Activated T-helper 1 cell treated with Interleukin-2 at 50 U/mL for 16 hours (primary cell): Measurements from ENCODE around the gene MTOR.
"Not testable (repeated sequence)": the region's sequence is repeated elsewhere in the genome, so short reads cannot be mapped to it uniquely, and the experiment has no call there.

Source experiments
- DNase-seq: peaks from one replicate; pipeline ENCODE4 v3.0.0-alpha.2; 2020; ENCODE audit warnings: low read depth

Gene MTOR

GRCh38 chr1:11262171-11263049 is at the start of gene MTOR:
MTOR (minus strand) TSS chr1:11262551; CDS start chr1:11259409, 3,142 bp downstream.
- peak; percentile 94 for DNase-seq

GRCh38 chr1:11309385-11309784 is 47.0 kb upstream of the MTOR start:
- DNase-seq = no peak

GRCh38 chr1:11308699-11309224 is 46.4 kb upstream of the MTOR start:
- no peak for DNase-seq

- no peak for DNase-seq
Measured at GRCh38 chr1:11307852-11308251, 45.5 kb upstream of the MTOR start.

GRCh38 chr1:11305516-11305915 is 43.2 kb upstream of the MTOR start:
- DNase-seq = not testable (repeated sequence)

GRCh38 chr1:11302366-11302765 is 40.0 kb upstream of the MTOR start:
- DNase-seq = no peak

- DNase-seq = no peak
Measured at GRCh38 chr1:11301601-11302000, 39.2 kb upstream of the MTOR start.

GRCh38 chr1:11299225-11299574 is 36.8 kb upstream of the MTOR start:
- DNase-seq = no peak

GRCh38 chr1:11298390-11299224 is 36.3 kb upstream of the MTOR start:
- no peak for DNase-seq

GRCh38 chr1:11297774-11298173 is 35.4 kb upstream of the MTOR start:
- DNase-seq = not testable (repeated sequence)

GRCh38 chr1:11295905-11296304 is 33.6 kb upstream of the MTOR start:
- DNase-seq = no peak

GRCh38 chr1:11294951-11295350 is 32.6 kb upstream of the MTOR start:
- DNase-seq = no peak

GRCh38 chr1:11293856-11294255 is 31.5 kb upstream of the MTOR start:
- DNase-seq = no peak

- no peak for DNase-seq
Measured at GRCh38 chr1:11291049-11291448, 28.7 kb upstream of the MTOR start.

- no peak for DNase-seq
Measured at GRCh38 chr1:11289064-11289463, 26.7 kb upstream of the MTOR start.

GRCh38 chr1:11286735-11287410 is 24.5 kb upstream of the MTOR start:
- no peak for DNase-seq

GRCh38 chr1:11285883-11286734 is 23.8 kb upstream of the MTOR start:
- DNase-seq = no peak

- DNase-seq = no peak
Measured at GRCh38 chr1:11284784-11285183, 22.4 kb upstream of the MTOR start.

GRCh38 chr1:11283151-11283550 is 20.8 kb upstream of the MTOR start:
- DNase-seq = no peak

- no peak for DNase-seq
Measured at GRCh38 chr1:11281518-11282331, 19.4 kb upstream of the MTOR start.
